ENCODE measurements around the gene SURF6.
A peak's percentile ranks its signal among the peaks of the same experiment; 100 is the strongest.
"Not testable (repeated sequence)": the region's sequence is repeated elsewhere in the genome, so short reads cannot be mapped to it uniquely, and the experiment has no call there.

SURF6 gene

DNA sequence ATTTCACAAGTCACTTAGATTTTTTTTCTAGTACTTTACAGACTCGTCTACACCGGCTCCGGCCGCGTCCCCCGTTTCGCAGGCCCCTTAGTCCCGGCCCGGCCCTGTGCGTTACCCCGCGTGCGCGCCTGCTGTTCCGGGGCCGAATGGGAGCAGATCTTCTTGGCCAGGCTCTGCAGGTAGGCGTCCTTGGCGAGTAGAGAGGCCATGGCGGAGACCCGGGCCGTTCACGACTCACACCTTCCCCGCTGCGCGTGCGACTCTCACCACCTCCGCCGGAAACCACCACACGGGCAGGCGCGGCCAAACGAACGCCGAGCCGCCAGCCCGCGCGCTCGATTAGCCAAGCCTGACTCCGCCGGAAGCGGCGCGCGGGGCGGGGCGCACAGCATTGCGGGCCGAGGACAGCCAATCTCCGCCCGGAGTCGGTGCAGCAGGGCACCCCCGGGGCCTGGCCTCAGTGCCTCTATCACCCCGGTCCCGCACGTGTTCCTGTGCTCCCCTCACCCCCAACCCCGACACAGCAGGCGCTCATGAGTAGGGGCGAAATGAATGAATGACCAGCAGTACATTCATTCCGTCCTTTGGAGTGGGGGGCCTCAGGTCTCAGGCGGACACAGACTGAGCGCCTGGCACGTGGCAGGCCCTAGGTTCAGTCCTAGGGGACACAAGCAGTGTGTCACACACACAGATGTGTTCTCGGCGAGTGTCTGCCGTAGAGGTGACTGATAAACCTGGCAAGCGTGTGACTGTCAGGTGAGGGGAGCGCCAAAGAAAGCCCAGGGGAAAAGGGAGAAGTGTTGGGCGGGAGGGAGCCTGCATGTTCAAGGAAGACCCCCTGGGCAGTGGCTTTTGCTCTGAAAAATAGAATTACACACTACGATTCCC lies at the start of gene SURF6:
TSS of gene SURF6 (minus strand) at position 265 of the 888 bp plus-strand sequence. CDS start at position 209, 56 bp downstream.
- Mint-ChIP-seq H3K36me3 (peaks cover 51% of the 10 kb centered on the region), H3K4me3 (peak within 1 kb of the TSS; percentile 96), H3K27me3 (no peaks in the 10 kb centered on the region), H3K9me3 (no peaks in the 10 kb centered on the region), H3K27ac (peak within 1 kb of the TSS; percentile 96), H3K4me1 (peaks cover 63% of the 10 kb centered on the region)
- peak; percentile 94 for DNase-seq
- CTCF ChIA-PET = interaction anchor here (1.4 to 3.5 kb wide), 2 partner anchors 97 to 150 kb away, joined by 3 to 12 read pairs; no protein-coding TSS in a partner anchor

DNA sequence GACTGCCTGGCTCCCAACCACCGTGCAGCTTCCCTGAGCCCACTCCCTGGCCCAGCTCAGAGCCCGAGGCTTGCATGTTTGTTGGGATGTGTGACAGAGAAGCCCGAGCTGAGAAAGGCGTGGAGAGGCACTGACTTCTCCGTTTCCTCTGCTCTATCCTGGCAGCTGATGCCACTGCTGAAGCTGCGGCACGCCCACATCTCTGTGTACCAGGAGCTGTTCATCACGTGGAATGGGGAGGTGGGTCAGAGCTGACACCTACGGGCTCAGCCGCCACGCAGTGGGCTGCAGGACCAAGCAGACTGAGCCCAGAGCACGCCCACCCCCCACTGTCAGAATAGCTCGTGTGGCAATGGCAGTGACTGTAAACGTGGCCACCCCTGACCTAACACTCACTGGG lies 49.5 kb upstream of the SURF6 start:
- H3K4me1 Mint-ChIP-seq = no peaks in the 10 kb centered on the region
- H3K4me3 Mint-ChIP-seq = no peak overlapping the region
- H3K27me3 Mint-ChIP-seq = peaks cover 6% of the 10 kb centered on the region
- CTCF ChIA-PET = interaction anchor here (0.6 kb wide), 1 partner anchor 19 kb away, joined by 3 read pairs; no protein-coding TSS in a partner anchor
- H3K27ac Mint-ChIP-seq = no peak overlapping the region
- H3K36me3 Mint-ChIP-seq = no peaks in the 10 kb centered on the region
- H3K9me3 Mint-ChIP-seq = no peaks in the 10 kb centered on the region
- DNase-seq = no peak

DNA sequence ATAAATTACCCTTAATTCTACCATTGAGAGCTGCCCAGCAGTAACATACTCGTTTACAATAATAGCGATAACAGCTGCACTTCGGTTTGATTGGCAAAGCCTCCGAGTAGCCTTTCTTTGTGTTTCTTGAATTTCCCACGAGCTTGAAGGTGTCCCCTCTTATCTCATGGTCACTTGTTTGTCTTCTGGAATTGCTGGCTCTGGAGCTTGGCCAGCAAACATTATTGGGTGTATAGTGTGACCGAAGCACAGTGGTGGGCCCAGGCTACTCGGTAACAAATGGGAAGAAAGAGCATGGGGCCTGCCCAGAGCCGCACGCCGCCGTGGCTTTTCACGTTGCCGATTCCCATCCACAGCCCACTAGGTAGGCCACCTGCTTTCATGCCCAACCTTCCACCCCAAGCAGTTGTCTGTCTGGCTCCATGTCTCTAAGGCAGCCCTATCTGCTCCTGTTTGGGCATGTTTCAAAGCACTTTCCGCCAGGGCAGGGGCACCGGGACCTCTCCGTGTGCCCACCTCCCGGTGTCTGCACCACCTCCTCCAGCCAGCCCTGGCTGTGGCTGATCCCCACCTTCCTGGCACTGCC lies 48.8 kb upstream of the SURF6 start:
- no peaks in the 10 kb centered on the region for H3K36me3 Mint-ChIP-seq
- no peaks in the 10 kb centered on the region for H3K4me1 Mint-ChIP-seq
- no peak for DNase-seq
- H3K4me3 Mint-ChIP-seq = no peak overlapping the region
- H3K27ac Mint-ChIP-seq = no peak overlapping the region
- H3K27me3 Mint-ChIP-seq = peaks cover 6% of the 10 kb centered on the region
- CTCF ChIA-PET = interaction anchor here (0.6 kb wide), 1 partner anchor 20 kb away, joined by 3 read pairs; no protein-coding TSS in a partner anchor
- H3K9me3 Mint-ChIP-seq = no peaks in the 10 kb centered on the region

DNA sequence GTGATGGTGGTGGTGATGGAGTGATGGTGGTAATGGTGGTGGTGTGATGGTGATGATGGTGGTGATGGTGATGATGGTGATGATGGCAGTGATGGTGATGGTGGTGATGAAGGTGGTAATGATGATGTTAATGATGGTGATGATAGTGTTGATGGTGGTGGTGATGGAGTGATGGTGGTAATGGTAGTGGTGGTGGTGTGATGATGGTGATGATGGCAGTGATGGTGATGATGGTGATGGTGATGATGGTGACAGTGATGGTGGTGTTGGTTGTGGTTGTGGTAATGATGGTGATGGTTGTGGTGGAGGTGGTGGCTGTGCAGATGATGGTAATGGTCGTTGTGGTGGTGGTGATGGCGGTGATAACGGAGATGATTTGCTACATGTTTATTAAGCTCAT lies 47.5 kb upstream of the SURF6 start:
- no peaks in the 10 kb centered on the region for H3K36me3 Mint-ChIP-seq
- peaks cover 1% of the 10 kb centered on the region for H3K27me3 Mint-ChIP-seq
- H3K27ac Mint-ChIP-seq = no peak overlapping the region
- CTCF ChIA-PET = no interaction called here
- H3K4me1 Mint-ChIP-seq = no peaks in the 10 kb centered on the region
- no peaks in the 10 kb centered on the region for H3K9me3 Mint-ChIP-seq
- H3K4me3 Mint-ChIP-seq = no peak overlapping the region
- no peak for DNase-seq

DNA sequence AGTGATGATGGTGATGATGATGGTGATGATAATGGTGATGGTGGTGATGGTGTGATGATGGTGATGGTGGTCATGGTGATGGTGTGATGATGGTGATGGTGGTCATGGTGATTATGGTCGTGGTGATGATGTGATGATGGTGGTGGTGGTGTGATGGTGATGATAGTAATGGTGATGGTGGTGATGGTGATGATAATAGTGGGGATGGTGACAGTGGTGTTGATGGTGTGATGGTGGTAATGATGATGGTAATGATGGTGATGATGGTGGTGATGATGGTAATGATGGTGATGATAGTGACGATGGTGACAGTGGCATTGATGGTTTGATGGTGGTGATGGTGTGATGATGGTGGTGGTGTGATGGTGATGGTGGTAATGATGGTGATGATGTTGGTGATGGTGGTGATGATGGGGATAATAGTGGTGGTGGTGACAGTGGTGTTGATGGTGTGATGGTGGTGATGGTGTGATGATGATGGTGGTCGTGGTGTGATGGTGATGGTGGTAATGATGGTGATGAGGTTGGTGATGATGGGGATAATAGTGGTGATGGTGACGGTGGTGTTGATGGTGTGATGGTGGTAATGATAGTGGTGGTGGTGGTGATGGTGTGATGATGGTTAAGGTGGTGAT lies 46.6 kb upstream of the SURF6 start:
- CTCF ChIA-PET = no interaction called here
- DNase-seq = no peak
- H3K4me1 Mint-ChIP-seq = no peaks in the 10 kb centered on the region
- H3K36me3 Mint-ChIP-seq = no peaks in the 10 kb centered on the region
- H3K9me3 Mint-ChIP-seq = no peaks in the 10 kb centered on the region
- H3K4me3 Mint-ChIP-seq = no peak overlapping the region
- no peak overlapping the region for H3K27ac Mint-ChIP-seq
- peaks cover 9% of the 10 kb centered on the region for H3K27me3 Mint-ChIP-seq

DNA sequence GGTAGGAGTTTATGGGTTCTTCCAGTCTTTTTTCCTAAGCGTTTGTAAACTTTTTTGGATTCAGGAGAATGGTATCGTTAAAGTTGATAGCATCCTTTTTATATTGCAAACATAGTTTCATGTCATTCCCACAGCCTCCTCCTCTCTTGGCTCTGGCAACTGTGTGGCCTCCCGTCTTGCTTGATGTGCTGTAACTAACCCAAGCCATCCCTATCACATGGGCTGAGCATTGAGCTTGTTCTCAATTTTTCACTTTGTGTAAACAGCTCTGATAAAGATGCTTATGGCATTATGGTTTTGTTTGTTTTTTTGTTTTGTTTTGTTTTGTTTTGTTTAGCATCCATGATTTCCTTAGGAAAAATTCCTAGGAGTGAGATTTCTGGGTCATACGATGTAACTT lies 44.7 kb upstream of the SURF6 start:
- DNase-seq = no peak
- Mint-ChIP-seq H3K36me3 (no peaks in the 10 kb centered on the region), H3K27ac (no peak overlapping the region), H3K4me3 (no peak overlapping the region), H3K27me3 (peaks cover 15% of the 10 kb centered on the region), H3K4me1 (peaks cover 6% of the 10 kb centered on the region), H3K9me3 (no peaks in the 10 kb centered on the region)
- CTCF ChIA-PET = no interaction called here

DNA sequence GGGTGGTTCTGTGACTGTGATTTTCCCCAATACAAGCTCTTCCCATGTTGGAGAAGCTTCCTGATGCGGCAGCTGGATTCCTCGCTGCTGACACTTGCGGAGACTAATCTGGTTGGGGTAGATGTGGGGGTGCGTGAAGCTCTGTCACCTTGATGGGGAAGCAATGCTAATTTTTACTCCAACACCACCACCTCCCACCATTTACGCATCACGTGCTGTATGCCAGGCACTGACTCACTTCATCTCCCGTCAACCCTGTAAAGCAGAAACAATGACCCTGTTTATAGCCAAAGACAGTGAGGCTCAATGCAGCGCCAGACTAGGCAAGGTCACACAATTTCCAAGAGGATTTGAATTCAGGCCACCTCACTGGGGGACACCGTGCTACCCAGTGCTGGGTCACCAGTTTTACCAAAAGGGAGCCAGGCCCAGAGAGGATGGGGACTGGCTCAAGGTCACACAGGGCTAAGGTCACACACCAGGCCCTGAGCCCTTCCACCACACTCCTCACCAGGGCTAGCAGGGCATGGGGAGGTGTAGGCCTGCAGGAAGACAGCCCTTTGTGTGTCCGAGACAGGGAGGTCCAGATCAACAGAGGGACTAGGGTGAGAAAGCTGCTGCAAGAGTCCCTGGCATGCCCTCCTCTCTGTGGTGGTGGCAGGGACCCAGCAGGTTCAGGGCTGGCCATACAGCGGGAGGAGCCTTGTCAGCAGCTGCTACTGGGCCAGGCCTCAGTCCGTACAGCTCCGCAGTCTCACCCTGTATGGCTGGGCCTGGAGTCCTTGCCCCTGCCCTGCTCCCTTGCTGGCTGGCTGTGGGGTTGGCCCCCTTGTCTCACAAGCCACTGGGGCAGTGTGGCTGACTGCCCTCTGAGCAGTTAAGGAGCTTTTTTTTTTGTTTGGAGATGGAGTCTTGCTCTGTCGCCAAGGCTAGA lies 43.4 kb upstream of the SURF6 start:
- DNase-seq = no peak
- H3K27me3 Mint-ChIP-seq = peaks cover 15% of the 10 kb centered on the region
- peaks cover 7% of the 10 kb centered on the region for H3K36me3 Mint-ChIP-seq
- H3K4me1 Mint-ChIP-seq = peaks cover 12% of the 10 kb centered on the region
- no peak overlapping the region for H3K4me3 Mint-ChIP-seq
- no peaks in the 10 kb centered on the region for H3K9me3 Mint-ChIP-seq
- no peak overlapping the region for H3K27ac Mint-ChIP-seq
- CTCF ChIA-PET = interaction anchor here (1.2 kb wide), 1 partner anchor 22 kb away, joined by 5 read pairs; the partner anchor contains the start of genes SURF1 and SURF2

DNA sequence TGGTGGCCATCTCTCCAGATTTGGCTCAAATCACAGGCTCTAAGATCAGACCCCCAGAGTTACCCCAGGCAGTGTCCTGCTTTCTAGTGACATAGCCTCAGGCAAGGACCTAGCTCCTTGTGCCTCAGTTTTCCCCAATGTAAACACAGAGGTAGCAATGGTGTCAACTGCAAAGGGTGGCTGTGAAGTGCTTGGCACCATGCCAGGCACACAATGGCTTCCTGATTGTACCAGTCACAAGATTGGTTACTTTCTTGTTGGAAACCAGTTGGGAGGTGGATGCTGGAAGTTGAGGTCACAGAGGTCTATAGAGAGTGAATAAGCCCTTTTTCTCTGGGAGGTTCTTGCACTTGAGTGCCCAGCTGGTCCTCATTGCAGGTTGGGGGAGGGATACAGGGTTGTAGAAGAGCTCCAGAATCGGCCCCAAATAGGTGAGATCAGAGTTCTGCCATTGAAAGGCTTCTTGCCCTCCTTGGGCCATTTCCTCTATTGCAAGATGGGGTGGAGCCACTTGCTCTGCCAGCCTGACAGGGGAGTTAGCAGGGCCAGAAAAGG lies 42.5 kb upstream of the SURF6 start:
- H3K27me3 Mint-ChIP-seq = peaks cover 15% of the 10 kb centered on the region
- CTCF ChIA-PET = interaction anchor here (1.2 kb wide), 1 partner anchor 22 kb away, joined by 5 read pairs; the partner anchor contains the start of genes SURF1 and SURF2
- no peaks in the 10 kb centered on the region for H3K9me3 Mint-ChIP-seq
- no peak overlapping the region for H3K27ac Mint-ChIP-seq
- no peak for DNase-seq
- H3K4me3 Mint-ChIP-seq = no peak overlapping the region
- H3K4me1 Mint-ChIP-seq = peaks cover 17% of the 10 kb centered on the region
- peaks cover 7% of the 10 kb centered on the region for H3K36me3 Mint-ChIP-seq

DNA sequence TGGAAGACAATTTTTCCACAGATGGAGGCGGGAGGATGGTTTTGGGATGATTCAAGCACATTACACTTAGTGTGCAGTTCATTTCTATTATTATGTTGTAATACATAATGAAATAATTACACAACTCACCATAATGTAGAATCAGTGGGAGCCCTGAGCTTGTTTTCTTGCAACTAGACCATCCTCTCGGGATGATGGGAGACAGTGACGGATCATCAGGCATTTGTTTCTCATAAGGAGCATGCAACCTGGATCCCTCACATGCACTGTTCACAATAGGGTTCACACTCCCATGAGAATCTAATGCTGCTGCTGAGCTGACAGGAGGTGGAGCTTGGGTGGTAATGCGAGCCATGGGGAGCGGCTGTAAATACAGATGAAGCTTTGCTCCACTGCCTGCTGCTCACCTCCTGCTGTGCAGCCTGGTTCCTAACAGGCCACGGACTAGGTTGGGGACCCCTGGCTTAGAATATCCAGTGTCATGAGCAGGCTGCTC lies 41.8 kb upstream of the SURF6 start:
- no peak overlapping the region for H3K4me3 Mint-ChIP-seq

DNA sequence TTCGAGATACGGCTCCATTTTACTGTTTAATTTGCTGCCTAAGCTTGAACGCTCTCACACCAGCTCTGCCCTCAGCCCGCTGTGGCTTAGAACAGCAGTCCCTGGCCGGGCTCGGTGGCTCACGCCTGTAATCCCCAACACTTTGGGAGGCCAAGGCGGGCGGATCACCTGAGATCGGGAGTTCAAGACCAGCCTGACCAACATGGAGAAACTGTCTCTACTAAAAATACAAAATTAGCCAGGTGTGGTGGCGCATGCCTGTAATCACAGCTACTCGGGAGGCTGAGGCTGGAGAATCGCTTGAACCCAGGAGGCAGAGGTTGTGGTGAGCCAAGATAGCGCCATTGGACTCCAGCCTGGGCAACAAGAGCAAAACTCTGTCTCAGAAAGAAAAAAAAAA lies 41.3 kb upstream of the SURF6 start:
- Mint-ChIP-seq H3K4me1 (peaks cover 30% of the 10 kb centered on the region), H3K36me3 (peaks cover 13% of the 10 kb centered on the region), H3K4me3 (peak overlapping the region; percentile 63), H3K27me3 (peaks cover 15% of the 10 kb centered on the region)
- not testable (repeated sequence) for DNase-seq, H3K9me3 Mint-ChIP-seq, H3K27ac Mint-ChIP-seq
- CTCF ChIA-PET = interaction anchor here (1.3 kb wide), 1 partner anchor 191 kb away, joined by 5 read pairs; no protein-coding TSS in a partner anchor

More for the DNA sequence above, 41.8 kb upstream of the SURF6 start:
- Mint-ChIP-seq H3K36me3 (peaks cover 11% of the 10 kb centered on the region), H3K27me3 (peaks cover 15% of the 10 kb centered on the region), H3K4me1 (peaks cover 25% of the 10 kb centered on the region), H3K9me3 (no peaks in the 10 kb centered on the region), H3K27ac (no peak overlapping the region)
- CTCF ChIA-PET = interaction anchor here (1.3 kb wide), 1 partner anchor 191 kb away, joined by 5 read pairs; no protein-coding TSS in a partner anchor
- DNase-seq = no peak

DNA sequence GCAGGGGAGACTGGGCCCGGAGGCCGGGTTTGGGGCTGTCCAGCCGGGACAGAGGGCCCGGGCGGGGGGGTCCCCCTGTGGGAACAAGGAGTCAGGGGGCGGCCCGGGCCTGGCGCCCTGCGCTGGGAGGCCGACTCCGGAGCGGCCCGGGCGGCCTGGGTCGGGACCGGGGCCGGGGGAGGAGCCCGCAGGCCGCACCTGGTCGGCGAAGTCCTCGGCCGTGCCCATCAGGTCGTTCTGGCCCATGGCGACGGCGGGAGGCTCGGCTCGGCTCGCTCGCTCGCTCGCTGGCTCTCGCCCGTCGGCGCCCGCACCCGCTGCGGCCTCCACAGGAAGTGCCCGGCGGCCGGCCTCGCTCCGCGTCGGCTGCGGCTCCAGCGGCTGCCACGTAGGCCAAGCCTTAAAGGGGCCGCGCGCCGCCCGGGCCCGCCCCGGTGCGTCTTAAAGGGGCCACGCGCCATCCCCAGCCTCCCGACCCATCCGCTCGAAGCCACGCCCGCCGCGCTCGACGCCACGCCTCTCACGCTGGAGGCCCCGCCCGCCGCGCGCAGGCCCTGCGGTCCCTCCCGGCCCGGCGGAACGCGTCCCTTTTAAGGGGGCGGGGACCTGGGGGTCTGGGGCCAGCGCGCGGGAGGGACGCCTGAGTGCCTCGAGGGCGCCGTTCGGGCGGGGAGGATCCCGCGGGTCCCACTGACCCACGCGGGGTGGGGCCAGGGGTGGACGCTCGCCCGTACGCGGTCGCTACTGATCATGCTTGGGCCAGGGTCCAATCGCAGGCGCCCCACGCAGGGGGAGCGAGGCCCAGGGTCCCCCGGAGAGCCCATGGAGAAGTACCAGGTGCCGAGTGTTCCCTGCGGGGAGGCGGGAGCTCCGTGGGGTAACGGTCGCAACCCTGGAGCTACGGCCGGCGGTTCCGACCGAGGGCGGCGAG lies 40.0 kb upstream of the SURF6 start, which contains the start of the genes STKLD1 and SURF4:
TSS of gene STKLD1 (plus strand) at position 643 of the 931 bp plus-strand sequence. CDS start at position 751, 108 bp downstream.
TSS of gene SURF4 (minus strand) at position 337 of the 931 bp plus-strand sequence. CDS start at position 246, 91 bp downstream.
- Mint-ChIP-seq H3K4me1 (peaks cover 42% of the 10 kb centered on the region), H3K9me3 (no peaks in the 10 kb centered on the region), H3K36me3 (peaks cover 17% of the 10 kb centered on the region), H3K27me3 (peaks cover 15% of the 10 kb centered on the region), H3K4me3 (peak within 1 kb of the TSS; percentile 92), H3K27ac (peak within 1 kb of the TSS; percentile 98)
- peak; percentile 96 for DNase-seq
- CTCF ChIA-PET = interaction anchor here (1.0 kb wide), 1 partner anchor 28 kb away, joined by 3 read pairs; no protein-coding TSS in a partner anchor

DNA sequence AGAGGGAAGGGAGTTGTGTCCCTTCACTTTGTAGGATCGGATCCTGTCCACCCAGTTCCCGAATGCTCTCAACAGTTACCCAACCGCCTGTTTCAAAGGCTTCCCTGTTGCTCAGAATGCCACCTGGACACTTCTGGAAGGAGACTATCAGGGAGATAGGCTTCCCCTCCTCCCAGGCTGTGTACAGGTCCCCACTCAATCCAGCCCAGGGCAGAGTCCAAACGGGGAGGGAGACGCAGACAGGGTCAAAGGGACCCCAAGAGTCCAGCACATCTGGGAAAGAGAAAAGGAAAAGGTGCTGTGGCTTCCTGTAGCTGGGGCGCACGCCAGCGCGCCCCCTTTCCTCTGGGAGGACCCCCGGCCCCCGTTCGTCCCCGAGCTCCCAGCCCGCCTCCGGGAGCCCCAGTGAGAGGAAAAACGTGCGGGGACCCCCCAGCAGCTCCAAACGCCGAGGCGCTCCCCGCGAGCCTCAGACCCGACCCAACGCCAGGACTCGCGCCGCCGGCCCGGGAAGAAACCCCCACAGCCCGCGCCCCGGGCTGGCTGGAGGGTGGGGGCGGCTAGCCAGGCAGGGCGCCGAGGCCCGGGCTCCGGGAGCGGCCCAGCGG lies 39.2 kb upstream of the SURF6 start:
- CTCF ChIA-PET = no interaction called here
- Mint-ChIP-seq H3K4me3 (peak overlapping the region; percentile 92), H3K36me3 (peaks cover 21% of the 10 kb centered on the region), H3K4me1 (peaks cover 50% of the 10 kb centered on the region), H3K9me3 (no peaks in the 10 kb centered on the region), H3K27me3 (peaks cover 15% of the 10 kb centered on the region), H3K27ac (peak overlapping the region; percentile 98)
- peak; percentile 42 for DNase-seq

Measured in activated naive CD4-positive, alpha-beta T cell treated with anti-CD3 and anti-CD28 coated beads, Interleukin-2, amount 10 ng/mL, durations not matched to agents 7 days and 5 days (primary cell).